ENCODE measurements around the gene CLNK. TPM values are rescaled to one million over a fixed set of nuclear protein-coding genes. Genes with fewer than 3 reads are reported as not detected.

CLNK gene
- total and polyA plus RNA-seq, 2 of the 13 experiments (the other 11 are each of a cell fraction or from before 2014, with no cell fraction given) = not detected

GRCh38 chr4:10492464-10492863 is 192.1 kb downstream of the CLNK start:
- CTCF ChIA-PET (ENCODE audit: low intra/inter-chr PET ratio, low total read pairs) = no interaction called here
- H3K4me3 ChIP-seq (replicated peaks in 1 of 3; ENCODE audit: insufficient read depth in 1 of 3, low read depth in 2 of 3, low read length in 3 of 3) = no peak overlapping the region
- no peaks in the 10 kb centered on the region for H3K79me2 ChIP-seq (ENCODE audit: insufficient read depth, low read length)
- no peaks in the 10 kb centered on the region for H3K36me3 ChIP-seq (replicated peaks in 1 of 2; ENCODE audit: control insufficient read depth in 1 of 2, insufficient read depth in 2 of 2, low read length in 2 of 2)
- H3K4me1 ChIP-seq (ENCODE audit: insufficient read depth, low read length) = no peaks in the 10 kb centered on the region
- DNase-seq (ENCODE audit: low spot score) = no peak
- ATAC-seq = no peak
- intact Hi-C loops (cut with micrococcal nuclease; ENCODE audit: unreplicated experiment) = no loop called here
- no TSS peak for BruUV-seq (replicated peaks)
- 16% methylated on average over 11 of the region's 11 CpGs for WGBS (ENCODE audit: low lambda C conversion rate)
- H3K9ac ChIP-seq (ENCODE audit: insufficient read depth, low read depth, low read length) = no peak overlapping the region
- H3K4me2 ChIP-seq (ENCODE audit: low read depth, low read length) = no peak overlapping the region
- H3K27ac ChIP-seq (ENCODE audit: extremely low read length, insufficient read depth, low read length) = no peak overlapping the region
- in situ Hi-C loops (cut with HindIII; ENCODE audit: extremely low pct_ligation_motif_present, low pct_unique_long_range_greater_than_20kb) = no loop called here
- TF ChIP-seq RCOR2 (CRISPR knock-in tag; IDR thresholded peaks at IDR 0.05) = no peak
- no peak for TF ChIP-seq ZNF232 (CRISPR knock-in tag; IDR thresholded peaks at IDR 0.05; ENCODE audit: borderline replicate concordance)
- no peak for TF ChIP-seq ISL2 (CRISPR knock-in tag; IDR thresholded peaks at IDR 0.05)
- TF ChIP-seq TBL1XR1 (IDR thresholded peaks at IDR 0.05; ENCODE audit: borderline replicate concordance, low read length, partially characterized antibody) = no peak
- no peak for TF ChIP-seq ETV5 (CRISPR knock-in tag; IDR thresholded peaks at IDR 0.05; ENCODE audit: borderline replicate concordance)
- TF ChIP-seq PTBP1 (IDR thresholded peaks at IDR 0.05; ENCODE audit: low read depth, low read length, poor library complexity, severe bottlenecking) = no peak
- TF ChIP-seq RNF219 (CRISPR knock-in tag; IDR thresholded peaks at IDR 0.05) = no peak
- TF ChIP-seq ZNF75D (CRISPR knock-in tag; IDR thresholded peaks at IDR 0.05; ENCODE audit: borderline replicate concordance) = no peak
- no peak overlapping the region for H2AFZ ChIP-seq (ENCODE audit: low read length)
- POLR2A ChIA-PET = no interaction called here
- FAIRE-seq = no peak
- H3K9me3 ChIP-seq (ENCODE audit: low read length) = no peaks in the 10 kb centered on the region
- 0 out of 5 replicates have a peak, but pooled peaks cover 0 to 3% of the 10 kb centered on the region in 2 experiments for H3K27me3 ChIP-seq (ENCODE audit: control insufficient read depth in 1 of 2, insufficient read depth in 2 of 2, low read length in 2 of 2)
- H4K20me1 ChIP-seq (ENCODE audit: insufficient read depth, low read length) = no peaks in the 10 kb centered on the region
